Lung (tissue), 12 donors: ENCODE measurements around the gene SLC15A3. TPM values are rescaled to one million over a fixed set of nuclear protein-coding genes. Genes with fewer than 3 reads are reported as not detected.

Source experiments
- ATAC-seq: fragments of 200-7000 bp; cut with Tn5 transposase; one replicate; pipeline ENCODE4 v1.9.1; 2020; ENCODE audit warnings: moderate number of reproducible peaks; ENCODE audit not compliant: insufficient read depth, low FRiP score
- DNase-seq, 3 donors: peaks; one replicate each; pipeline ENCODE4 v3.0.0-alpha.2; 2013 to 2017
- H3K27ac ChIP-seq, 2 donors: one replicate each; pipeline ENCODE4 v1.5.1; 2013; ENCODE audit warnings: mild to moderate bottlenecking in 2 of 2, moderate library complexity in 2 of 2, control low read depth in 1 of 2, inconsistent platforms in 1 of 2, low read depth in 1 of 2, low read length in 1 of 2
- H3K27me3 ChIP-seq, 3 donors: one replicate each; pipeline ENCODE4 v1.5.1; 2013; ENCODE audit warnings: low read length in 2 of 3; ENCODE audit not compliant: control insufficient read depth in 3 of 3, insufficient read depth in 3 of 3
- H3K36me3 ChIP-seq, 4 donors: one replicate each; pipeline ENCODE4 v1.5.1; 2013; ENCODE audit warnings: low read length in 4 of 4, mild to moderate bottlenecking in 1 of 4, moderate library complexity in 1 of 4; ENCODE audit not compliant: control insufficient read depth in 4 of 4, insufficient read depth in 4 of 4
- H3K4me1 ChIP-seq, 5 donors: one replicate each; pipeline ENCODE4 v1.5.1; 2013; ENCODE audit warnings: low read length in 5 of 5, mild to moderate bottlenecking in 2 of 5, moderate library complexity in 1 of 5; ENCODE audit not compliant: control insufficient read depth in 5 of 5, insufficient read depth in 5 of 5
- H3K4me3 ChIP-seq: one replicate; pipeline ENCODE4 v1.5.1; 2013; ENCODE audit warnings: mild to moderate bottlenecking, control low read depth, moderate library complexity
- H3K9ac ChIP-seq, 2 donors: one replicate each; pipeline ENCODE4 v1.5.1; 2013; ENCODE audit warnings: low read length in 2 of 2, control low read depth in 1 of 2; ENCODE audit not compliant: insufficient read depth in 1 of 2
- H3K9me3 ChIP-seq, 4 donors: one replicate each; pipeline ENCODE4 v1.5.1; 2013; ENCODE audit warnings: low read length in 3 of 4, mild to moderate bottlenecking in 1 of 4, moderate library complexity in 1 of 4; ENCODE audit not compliant: control insufficient read depth in 4 of 4, insufficient read depth in 3 of 4
- WGBS, 2 donors: extraction: QIAGEN DNeasy Blood & Tissue Kit; methylation state at CpG; one replicate each; pipeline ENCODE4 v1.1.7; 2013; 5-methylcytosine and 5-hydroxymethylcytosine counted together
- polyA plus RNA-seq, 2 donors: library from polyadenylated mRNA; stranded (reverse); fragments of 200-250 nt; gene quantifications; one replicate each; pipeline ENCODE4 v1.2.1, GENCODE V29; 2013
- total RNA-seq, 2 donors: library from RNA; depleted of rRNA in 1 of 2; stranded (reverse); fragments of >200 nt in 1 of 2; gene quantifications; one replicate each; pipeline ENCODE4 v1.2.1, GENCODE V29; 2014 to 2021
- TF ChIP-seq, protein P1 (sequence below): IDR thresholded peaks from 2 replicates; pipeline ENCODE4 v1.5.1; 2012; ENCODE audit warnings: mild to moderate bottlenecking; ENCODE audit errors: control extremely low read depth, extremely low read depth
- donor health status: control.
- donor health status: control.
- donor health status: Bipolar disorder and iron deficiency.
- donor health status: healthy.
- donor health status: DM: yes; HTN: yes; CAD: no.

SLC15A3 gene
- total and polyA plus RNA-seq, 4 donors, result 29.9 to 166 (median 98.6) TPM

DNA sequence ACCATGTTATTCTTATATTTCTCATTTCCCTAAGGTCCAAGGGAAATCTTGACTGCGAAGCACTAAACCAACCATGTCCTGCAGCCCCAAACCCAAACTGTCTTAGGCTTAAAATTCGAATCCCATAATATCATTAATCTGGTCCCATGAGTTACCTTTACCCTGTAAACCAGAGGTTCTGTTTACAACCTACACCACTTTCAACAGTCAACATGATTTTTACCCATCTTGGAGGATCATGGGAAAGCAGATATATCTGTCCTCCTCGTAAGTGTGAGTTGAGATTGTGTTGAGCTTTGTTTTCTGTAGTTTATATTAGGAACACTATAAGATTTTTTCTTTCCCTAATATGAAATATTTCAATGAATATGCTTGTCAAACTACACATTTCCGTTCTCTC lies 52.0 kb downstream of the SLC15A3 start:
- Histone ChIP-seq H3K4me1 (peaks cover under 1 to 6% (median 2%) of the 10 kb centered on the region in 5 donors), H3K9me3 (no peaks in the 10 kb centered on the region), H3K36me3 (peaks cover 55 to 60% (median 57%) of the 10 kb centered on the region in 4 donors), H3K9ac (no peak overlapping the region), H3K27ac (no peak overlapping the region), H3K4me3 (no peak overlapping the region), H3K27me3 (no peaks in the 10 kb centered on the region)
- ATAC-seq, result no peak
- TF ChIP-seq, protein P1, sequence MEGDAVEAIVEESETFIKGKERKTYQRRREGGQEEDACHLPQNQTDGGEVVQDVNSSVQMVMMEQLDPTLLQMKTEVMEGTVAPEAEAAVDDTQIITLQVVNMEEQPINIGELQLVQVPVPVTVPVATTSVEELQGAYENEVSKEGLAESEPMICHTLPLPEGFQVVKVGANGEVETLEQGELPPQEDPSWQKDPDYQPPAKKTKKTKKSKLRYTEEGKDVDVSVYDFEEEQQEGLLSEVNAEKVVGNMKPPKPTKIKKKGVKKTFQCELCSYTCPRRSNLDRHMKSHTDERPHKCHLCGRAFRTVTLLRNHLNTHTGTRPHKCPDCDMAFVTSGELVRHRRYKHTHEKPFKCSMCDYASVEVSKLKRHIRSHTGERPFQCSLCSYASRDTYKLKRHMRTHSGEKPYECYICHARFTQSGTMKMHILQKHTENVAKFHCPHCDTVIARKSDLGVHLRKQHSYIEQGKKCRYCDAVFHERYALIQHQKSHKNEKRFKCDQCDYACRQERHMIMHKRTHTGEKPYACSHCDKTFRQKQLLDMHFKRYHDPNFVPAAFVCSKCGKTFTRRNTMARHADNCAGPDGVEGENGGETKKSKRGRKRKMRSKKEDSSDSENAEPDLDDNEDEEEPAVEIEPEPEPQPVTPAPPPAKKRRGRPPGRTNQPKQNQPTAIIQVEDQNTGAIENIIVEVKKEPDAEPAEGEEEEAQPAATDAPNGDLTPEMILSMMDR, result no peak
- WGBS, 2 donors, result 73 to 79% methylated on average over 4 of the region's 4 CpGs
- DNase-seq, result no peak

DNA sequence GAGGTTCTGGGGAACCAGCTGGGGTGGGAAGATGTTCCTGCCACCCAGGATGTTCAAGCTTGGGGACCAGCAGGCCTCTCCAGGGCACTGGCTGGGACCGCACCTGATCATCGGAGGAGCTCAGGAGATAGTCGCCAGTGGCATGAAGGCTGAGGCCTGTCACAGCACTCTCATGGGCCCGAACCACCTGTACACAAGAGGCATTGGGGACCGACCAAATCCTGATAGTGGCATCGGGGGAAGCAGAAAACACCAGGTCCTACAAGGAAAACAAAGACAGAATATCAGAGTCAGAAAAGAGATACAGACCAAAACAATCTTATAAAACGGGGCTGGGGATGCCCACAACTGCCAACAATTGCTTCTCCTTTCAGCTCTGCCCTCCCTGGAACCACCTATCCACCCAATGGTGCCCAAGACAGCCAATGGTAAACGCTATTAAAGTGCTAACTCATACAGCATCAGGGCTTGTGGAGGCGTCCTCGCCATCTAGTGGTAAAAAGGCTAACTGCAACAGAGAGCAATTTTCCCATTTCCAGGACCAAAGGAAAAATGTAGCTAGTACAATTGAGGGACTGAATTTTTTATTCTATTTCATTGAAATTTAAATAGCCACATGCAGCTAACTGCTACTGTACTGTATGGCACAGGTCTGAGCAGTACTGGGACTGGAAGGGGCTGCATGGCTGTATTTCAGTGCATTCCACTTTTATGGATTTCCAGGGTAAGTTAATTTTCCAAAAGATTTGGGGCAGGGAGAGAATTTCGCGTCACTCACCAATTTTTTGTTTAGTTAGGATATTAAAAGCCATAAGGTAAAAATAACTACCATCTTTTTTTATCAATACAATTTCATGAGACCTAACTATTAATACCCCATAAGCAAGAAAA lies 52.7 kb downstream of the SLC15A3 start:
- no peak overlapping the region for H3K4me3 ChIP-seq
- TF ChIP-seq, protein P1, result peak; percentile 91
- H3K27me3 ChIP-seq, result no peaks in the 10 kb centered on the region
- H3K9ac ChIP-seq, result no peak overlapping the region
- no peaks in the 10 kb centered on the region for H3K9me3 ChIP-seq
- DNase-seq (peak; percentile 49 to 71 (median 62)), ATAC-seq (peak; percentile 60)
- no peak overlapping the region for H3K27ac ChIP-seq
- H3K36me3 ChIP-seq, result peaks cover 57 to 63% (median 60%) of the 10 kb centered on the region in 4 donors
- H3K4me1 ChIP-seq, result no peaks in the 10 kb centered on the region
- 62 to 65% methylated on average over 12 of the region's 12 CpGs for WGBS, 2 donors

- Histone ChIP-seq H3K4me1 (no peaks in the 10 kb centered on the region), H3K27ac (no peak overlapping the region), H3K4me3 (no peak overlapping the region), H3K36me3 (peaks cover 52 to 68% (median 58%) of the 10 kb centered on the region in 4 donors), H3K9ac (no peak overlapping the region), H3K27me3 (no peaks in the 10 kb centered on the region), H3K9me3 (no peaks in the 10 kb centered on the region)
- TF ChIP-seq, protein P1, result no peak
- ATAC-seq (no peak), DNase-seq (no peak)
- 95 to 96% methylated on average over 4 of the region's 4 CpGs for WGBS, 2 donors
Measured at GRCh38 chr11:60897496-60897895, 54.5 kb downstream of the SLC15A3 start.
